ENCODE results near the gene PPP3CB.

PPP3CB gene

DNA sequence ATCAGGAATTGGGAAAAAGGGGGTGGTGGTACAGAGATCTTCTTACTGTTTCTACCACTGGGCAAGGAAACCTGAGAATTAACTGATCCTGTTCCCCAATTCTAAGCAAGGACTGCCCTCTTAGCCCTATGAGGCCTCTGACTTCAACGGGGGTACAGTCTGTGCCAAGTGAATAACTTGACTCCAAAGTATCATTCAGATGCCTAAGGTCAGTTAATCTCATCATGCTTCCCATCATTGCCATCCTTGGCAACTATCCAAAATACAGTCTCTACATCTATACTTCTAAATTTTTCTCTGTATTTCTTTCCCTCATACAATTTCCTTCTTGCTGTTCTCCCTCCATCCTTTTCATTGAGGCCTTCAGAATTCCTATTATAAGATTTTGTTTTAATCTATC, 10.5 kb downstream of the PPP3CB start:
- no peak for FAIRE-seq
- no peak for DNase-seq (ENCODE audit: insufficient read length, low spot score)

DNA sequence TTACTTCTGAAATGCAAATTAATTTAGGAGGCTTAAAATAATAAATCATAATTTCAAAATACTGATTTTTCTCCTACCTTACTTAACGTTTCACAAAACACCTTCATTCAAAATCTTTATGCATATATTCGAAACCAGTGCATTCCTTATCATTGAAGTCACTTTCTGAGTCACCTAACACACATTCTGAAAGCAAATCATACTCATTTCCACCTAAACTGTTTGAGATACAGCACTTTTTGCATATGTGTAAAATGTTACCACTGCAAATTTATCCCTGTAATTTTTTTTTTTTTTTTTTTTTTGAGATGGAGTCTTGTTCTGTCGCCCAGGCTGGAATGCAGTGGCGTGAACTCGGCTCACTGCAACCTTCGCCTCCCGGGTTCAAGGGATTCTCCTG, 15.7 kb downstream of the PPP3CB start:
- FAIRE-seq (no peak), DNase-seq (ENCODE audit: insufficient read length, low spot score) (no peak)

DNA sequence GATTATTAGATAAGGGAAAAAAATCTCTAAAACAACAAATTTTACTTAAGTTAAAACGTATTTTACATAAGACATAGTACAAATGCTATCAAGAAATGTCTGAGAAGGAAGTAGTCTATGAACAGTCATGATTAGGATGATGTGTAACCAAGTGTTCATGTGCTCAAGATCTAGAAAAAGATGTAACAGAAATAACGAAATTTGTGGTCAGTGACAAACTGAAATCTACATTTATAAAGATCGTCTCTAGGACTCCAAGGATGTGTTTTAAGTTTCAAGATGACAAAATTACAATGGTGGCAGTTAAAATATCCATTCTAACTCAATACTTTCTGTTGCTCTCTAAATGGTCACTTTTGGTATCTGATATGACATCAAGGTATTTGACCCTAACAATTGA, 17.2 kb downstream of the PPP3CB start:
- DNase-seq (ENCODE audit: insufficient read length, low spot score) (no peak), FAIRE-seq (peak; percentile 78)

DNA sequence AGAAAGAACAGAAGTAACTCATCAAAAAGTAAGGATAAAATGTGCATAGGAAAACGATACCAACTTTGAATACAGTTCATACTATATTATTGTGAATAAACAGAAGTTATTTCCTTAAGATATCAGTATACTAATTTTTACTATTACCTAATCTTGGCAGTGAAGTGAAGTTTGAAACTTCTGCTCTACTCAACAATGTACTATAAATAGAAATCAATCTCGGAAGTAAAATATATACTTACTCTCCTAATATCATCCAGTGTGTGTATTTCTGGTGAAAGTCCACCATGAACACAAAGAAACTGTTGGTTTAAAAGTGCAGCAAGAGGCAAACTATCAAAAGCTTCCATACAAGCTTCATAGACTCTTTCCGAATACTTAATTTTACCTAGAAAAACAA, 24.6 kb downstream of the PPP3CB start:
- FAIRE-seq: peak; percentile 42
- no peak for DNase-seq (ENCODE audit: insufficient read length, low spot score)

DNA sequence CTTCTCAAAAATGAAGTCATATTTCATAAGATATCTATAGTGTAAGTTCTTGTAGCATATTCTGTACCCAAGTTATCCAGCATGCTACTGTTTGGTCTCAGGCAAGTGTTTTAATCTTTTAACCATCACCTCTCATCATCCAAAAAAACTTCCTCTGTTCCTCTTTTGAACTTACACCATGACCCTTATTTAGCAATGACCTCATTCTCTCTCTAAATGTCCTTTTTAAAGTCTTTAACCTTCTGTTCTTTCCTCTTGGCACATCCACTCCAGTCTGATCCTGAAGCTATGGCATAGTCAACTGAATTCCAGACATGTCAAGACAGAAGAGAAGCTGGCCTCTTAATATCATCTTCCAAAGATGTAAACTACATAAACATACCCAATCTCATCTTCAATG, 26.2 kb downstream of the PPP3CB start:
- DNase-seq (ENCODE audit: insufficient read length, low spot score) (no peak), FAIRE-seq (no peak)

DNA sequence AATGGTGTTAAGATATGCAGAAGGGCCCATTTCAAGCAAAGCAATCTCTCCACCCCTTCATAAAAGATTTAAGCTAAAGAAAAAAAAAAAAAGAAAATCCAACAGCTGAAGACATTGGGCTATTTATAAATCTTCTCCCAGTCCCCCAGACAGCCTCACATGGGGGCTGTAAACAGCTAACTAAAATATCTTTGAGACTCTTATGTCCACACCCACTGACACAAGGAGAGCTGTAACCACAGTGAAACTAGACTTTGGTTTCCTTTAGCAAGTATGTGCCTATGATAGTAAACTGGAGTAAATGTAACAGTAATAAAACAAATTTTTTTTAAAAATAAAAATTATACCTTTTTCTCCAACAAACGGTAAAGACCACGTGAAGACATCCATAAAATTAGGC, 28.6 kb downstream of the PPP3CB start:
- FAIRE-seq (no peak), DNase-seq (ENCODE audit: insufficient read length, low spot score) (no peak)

DNA sequence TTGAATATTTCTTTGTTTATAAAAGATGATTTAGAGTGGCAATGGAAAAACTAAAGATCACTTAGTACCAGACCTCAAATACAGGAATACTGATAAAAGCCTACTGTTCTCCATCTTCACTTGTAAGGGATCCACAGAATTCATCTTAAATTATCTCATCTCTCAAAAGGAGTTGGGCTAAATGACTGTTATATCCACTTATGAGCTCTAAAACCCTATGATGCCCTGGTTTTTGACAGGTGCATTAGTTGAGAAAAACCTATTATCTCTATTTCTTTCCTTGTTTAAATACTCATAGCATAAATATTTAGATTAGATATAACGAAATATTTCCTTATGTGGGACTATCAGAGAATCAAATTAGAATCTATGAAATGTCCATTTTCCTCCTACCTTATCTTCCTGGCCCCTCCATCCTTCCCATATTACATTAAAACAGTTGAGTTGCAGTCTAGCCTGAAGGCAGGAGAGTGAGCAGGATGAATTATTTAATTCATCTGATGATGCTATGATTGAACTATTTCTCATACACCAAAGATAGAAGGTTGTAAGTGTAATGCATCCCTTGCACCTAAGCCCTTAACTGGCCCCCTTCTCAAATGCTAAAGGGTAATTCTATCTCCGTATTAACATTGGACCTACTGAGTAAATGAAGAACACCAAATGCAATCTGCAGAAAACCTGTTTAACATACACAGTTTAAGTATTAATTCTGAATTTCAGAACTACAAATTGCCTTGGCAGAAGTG, 29.7 kb downstream of the PPP3CB start:
- no peak for FAIRE-seq

DNA sequence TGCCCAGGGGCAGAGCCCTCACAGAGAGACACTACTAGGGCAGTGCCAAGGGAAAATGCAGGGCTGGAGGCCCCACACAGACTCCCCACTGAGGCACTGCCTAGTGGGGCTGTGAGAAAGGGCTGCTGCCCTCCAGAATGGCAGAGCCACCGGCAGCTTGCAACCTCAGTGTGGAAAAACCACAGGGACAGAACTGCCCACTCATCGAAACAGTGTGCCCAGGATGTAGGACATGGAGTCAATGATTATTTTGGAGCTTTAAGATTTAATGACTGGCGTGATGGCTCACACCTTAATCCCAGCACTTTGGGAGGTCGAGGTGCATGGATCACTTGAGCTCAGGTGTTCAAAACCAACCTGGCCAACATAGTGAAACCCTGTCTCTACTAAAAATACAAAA, 34.9 kb downstream of the PPP3CB start:
- FAIRE-seq (no peak), DNase-seq (ENCODE audit: insufficient read length, low spot score) (no peak)

More for the DNA sequence above, 29.7 kb downstream of the PPP3CB start:
- no peak for DNase-seq (ENCODE audit: insufficient read length, low spot score)

DNA sequence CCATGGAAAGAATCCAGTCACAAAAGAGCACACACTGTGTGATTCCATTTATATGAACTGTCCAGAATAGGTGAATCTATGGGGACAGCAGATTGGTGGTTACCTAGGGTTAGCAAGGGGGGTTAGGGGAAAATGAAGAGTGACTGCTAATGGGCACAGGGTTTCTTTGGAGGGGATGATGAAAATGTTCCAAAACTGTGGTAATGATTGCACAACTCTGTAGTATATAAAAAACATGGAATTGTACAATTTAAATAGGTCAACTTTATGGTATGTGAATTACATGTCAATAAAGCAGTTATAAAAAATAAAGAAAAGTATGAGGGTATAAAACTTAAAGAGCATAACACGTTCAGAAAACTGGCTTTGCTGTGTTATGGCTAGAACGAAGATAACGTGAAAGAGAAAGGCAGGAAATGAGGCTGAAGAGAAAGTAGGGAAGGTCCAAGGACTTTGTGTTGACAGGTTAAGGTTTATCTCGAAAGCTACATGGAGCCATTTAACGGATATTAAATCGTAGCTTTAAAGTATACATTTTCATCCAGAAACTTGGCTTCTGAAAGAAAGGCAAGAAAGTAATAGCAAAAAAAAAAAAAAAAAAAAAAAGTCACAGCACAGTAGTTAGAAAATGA, 36.0 kb downstream of the PPP3CB start:
- DNase-seq (ENCODE audit: insufficient read length, low spot score) (no peak), FAIRE-seq (no peak)

DNA sequence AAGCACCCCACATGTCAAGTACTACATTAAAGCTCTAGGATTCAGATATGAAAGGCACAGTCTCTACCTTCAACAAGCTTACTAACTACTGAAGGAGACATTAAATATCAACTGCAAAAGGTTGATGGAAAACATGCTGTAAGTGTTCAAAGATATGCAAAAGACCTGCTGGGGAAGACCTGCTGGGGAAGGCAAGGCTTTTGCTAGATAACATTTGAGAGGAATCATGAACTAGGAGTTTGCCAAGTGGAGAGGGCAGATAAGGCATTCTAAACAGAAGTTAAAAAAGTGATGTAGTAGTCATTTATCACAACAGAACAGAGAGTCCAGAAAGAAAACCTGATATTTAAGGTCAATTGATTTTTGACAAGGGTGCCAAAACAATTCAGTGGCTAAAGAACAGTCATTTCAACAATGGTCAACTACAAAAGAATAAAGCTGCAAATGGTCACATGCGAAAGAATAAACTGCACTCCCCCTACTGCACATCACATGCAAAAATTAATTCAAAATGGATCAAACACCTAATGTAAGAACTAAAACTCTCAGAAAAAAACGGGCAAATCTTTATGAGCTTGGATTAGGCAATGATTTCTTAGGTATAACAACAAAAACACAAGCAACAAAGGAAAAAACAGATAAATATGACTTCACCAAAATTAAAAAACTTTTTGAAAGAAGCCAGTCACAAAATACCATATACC, 39.5 kb downstream of the PPP3CB start:
- no peak for DNase-seq (ENCODE audit: insufficient read length, low spot score)

DNA sequence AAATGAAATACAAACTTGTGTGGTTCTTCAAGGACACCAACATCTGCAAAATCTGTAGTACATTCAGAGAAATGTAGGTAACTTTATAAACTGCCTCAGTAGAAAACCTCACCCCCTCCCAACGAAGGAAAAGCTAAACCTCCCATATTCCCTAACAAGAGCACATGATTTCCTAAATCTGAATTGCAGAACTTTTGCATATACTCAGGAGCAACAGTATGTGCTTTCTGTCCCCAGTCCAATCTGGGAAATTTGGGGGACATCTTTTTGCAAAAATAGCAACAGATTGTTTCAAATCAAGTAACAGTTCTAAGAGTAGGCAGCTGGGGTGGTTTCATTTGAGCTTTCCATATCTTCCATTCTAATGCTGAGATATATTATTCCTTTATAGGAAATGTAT, 46.7 kb downstream of the PPP3CB start:
- FAIRE-seq (no peak), DNase-seq (ENCODE audit: insufficient read length, low spot score) (no peak)

More for the DNA sequence above, 39.5 kb downstream of the PPP3CB start:
- FAIRE-seq: no peak

DNA sequence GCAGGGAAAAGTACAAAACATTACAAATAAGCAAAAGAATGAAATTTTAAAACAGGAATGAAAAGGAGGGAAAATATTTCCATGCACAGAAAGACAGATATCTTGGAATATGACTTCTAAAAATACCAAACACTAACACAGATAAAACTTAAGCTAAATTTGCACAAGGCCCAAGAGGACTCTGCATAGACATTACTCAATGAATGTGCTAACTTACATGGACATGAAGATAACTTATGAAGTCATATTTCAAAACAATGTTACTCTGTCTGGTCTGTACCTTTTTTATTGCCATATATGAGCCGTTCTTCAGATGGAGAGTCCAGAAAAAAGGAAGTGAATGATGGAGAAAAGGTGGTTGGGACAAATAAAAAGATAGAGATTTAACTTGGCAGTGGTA, 47.4 kb downstream of the PPP3CB start:
- no peak for FAIRE-seq

DNA sequence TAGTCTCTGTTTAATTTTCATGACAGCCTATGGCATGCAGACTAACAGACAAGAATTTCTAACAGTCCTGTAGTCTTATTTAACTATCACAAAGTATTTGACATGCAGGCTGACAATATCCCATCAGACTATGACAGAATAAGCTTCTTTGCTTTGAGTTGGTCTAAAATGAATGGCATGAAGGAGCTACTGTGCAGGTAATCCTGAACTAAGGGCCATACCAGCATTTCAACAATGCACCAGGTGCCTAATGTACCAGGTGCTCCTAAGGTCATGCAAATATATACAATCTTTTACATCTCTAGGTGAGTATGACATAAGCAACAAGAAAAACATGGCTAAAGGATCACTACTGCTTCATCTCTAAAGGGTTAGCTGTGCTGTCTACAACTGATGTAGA, 48.9 kb downstream of the PPP3CB start:
- no peak for DNase-seq (ENCODE audit: insufficient read length, low spot score)
- no peak for FAIRE-seq

More for the DNA sequence above, 47.4 kb downstream of the PPP3CB start:
- DNase-seq (ENCODE audit: insufficient read length, low spot score): no peak

DNA sequence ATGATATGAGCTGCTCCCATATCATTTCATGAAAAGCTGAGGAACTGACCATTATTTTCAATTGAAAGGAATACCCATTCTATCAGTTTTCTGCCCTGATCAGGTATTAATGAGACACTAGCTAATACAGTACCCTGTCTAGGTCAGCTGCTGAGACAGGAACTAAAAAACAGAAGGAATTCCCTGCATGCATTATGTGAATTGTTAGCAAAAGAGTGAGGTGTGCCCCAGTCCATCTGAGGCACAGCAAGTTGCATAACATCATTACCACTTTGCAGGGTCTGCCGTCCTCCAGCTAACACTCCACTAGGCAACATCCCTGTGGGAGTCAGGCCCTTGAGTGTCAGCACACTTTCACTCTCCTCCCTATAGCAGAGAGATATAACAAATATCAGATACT, 51.4 kb downstream of the PPP3CB start:
- no peak for DNase-seq (ENCODE audit: insufficient read length, low spot score)
- FAIRE-seq: no peak

DNA sequence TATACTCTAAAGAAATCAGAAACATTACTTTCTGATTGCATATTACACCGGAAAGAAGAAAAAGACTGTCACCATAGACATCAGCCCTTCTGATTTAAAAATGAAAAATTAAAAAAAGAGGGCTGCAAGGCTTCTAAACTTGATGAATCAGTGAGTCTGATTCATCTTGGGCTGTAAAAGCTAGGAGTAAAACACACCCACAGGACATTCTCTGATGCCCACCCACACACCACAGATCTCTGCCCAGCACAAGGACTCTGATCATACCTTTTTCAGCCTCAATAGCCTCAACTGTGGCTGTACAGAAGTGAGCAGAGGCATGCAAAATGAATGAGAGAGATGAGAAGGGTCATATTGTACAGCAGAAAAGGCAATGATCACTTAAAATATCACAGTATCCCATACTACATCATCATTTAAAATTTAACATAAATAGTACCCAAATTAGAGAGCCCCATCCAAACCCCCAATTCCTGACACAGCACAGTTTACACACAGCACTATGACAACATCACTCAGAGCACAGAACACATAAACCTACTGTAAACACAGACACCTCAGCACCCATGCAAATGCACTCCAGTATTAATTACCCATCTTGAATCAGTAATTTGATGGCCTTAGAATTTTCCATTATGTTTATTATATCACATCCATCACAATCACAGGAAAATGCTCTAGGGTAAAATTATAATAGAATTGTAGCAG, 56.1 kb downstream of the PPP3CB start:
- DNase-seq (ENCODE audit: insufficient read length, low spot score): no peak
- FAIRE-seq: no peak

DNA sequence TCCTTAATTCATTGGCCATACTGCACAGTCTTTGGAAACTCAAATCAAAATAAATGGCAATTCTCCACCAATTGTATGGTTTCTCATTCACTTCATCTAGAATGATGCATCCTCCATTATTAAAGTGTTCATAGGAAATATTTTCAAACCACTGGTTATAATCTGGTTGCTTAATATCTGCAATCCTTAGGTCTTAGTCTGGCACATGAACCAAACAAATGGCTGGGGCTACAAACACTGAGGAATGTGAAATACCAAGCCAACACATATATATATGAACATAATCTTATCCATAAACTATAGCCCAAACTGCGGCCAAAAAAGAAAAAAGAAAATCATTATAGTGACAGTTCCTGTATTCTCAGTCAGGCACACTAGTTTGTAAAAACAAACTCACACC, 56.8 kb downstream of the PPP3CB start:
- DNase-seq (ENCODE audit: insufficient read length, low spot score): no peak
- FAIRE-seq: no peak

DNA sequence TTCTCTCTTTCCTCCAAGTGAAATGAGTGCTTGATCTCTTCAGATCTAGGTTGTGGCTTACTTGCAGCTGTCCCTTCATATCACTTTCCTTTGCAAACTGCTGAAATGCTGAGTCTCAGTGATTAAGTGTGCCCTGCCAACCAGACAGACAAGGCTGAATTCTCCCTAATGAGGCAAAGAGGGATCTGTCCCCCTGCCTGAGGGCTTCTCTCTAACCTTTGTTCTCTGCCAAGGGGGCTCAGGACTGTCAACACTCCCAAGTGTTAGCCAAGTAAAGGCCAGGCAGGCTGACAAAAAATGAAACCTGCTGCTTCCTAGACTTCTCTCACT, 62.3 kb downstream of the PPP3CB start, which contains the start of gene MSS51:
MSS51 (minus strand) TSS at position 24 of the 330 bp plus-strand sequence. CDS start 5,277 bp downstream, outside the sequence.
- FAIRE-seq (no peak), DNase-seq (ENCODE audit: insufficient read length, low spot score) (no peak)

DNA sequence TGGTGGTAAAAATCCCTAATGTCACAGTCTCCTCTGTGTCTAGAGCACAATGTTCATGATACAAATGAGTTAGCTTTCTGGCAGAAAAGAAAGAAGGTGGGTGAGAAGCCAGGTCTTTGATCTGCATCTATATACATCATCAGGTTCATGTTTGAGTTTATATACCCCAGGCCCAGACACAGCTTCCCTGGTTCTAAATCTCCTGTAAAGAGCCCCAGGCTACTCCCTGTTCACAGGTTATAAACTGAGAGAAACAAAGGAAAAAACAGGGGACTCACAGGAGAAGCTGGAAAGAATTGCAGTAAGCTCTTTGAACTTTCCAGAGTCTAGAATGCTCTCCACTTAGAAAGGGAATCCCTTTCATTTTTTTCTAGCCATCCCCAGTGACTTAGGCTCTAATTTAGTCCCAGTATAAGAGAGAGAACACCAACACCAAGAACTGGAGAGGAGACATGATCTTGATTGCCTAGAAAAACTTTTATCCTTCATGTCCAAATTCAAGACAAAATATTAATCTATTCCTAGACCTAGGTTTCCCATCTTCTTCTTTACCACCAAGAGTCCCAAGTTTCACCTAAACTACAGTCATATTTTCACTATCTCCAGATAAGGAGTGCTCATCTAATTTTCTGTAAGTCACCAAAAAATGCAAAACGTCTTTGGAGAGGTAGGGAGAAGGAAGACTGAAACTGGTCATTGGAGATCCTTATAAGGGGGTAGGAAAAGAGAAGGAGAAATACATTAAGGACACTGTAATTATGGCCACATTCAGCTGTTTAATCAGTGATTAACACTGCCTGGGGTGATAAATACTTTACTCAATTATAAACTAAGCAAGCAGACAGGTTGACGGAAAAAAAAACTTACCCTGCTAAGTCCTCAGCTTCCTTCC, 62.9 kb downstream of the PPP3CB start:
- FAIRE-seq: no peak

DNA sequence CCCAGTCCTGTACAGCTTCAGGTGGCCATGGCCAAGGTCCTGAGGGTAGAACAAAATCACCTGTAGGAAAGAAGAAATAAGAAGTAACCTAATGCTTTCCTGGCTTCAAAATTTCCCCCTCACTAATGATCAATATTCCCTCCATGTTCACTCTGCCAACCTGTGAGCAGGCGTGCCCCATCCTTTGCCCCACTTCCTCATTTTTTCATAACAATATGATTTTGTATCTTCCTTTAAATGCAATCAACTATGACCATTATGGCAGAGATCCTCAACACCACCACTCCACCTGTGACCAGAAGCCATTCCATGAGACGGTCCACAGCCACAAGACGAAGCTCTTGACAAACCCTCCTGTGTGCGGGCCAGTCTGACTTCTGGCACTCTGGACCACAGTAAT, 69.5 kb downstream of the PPP3CB start:
- DNase-seq (ENCODE audit: insufficient read length, low spot score) (no peak), FAIRE-seq (no peak)

More for the DNA sequence above, 62.9 kb downstream of the PPP3CB start:
- DNase-seq (ENCODE audit: insufficient read length, low spot score): no peak

DNA sequence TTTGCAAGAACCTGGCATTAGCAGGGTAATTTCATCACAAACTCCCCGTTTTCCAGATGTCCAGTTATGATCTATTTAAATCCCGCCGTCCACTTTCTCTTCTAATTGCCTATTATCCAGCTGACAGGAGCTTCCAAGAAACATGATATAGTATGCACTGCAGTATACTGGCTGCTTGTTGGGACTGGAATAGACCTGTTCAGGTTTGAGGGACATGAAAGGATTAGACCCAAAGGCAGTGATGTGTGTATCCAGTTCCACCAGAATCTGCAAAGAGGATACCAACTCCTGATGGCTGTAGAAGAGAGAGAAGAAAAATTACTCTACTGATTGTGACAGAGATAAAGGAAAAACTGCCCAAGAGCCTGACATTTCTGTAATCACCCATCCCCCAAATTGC, 71.3 kb downstream of the PPP3CB start:
- FAIRE-seq (no peak), DNase-seq (ENCODE audit: insufficient read length, low spot score) (no peak)

Data from GM19239 (cell line).